Measurements from ENCODE around the gene CSNK2B.

GRCh38 chr6:31633447-31633846, 32.4 kb upstream of the CSNK2B start:
- no peak for TF ChIP-seq CTCF (IDR thresholded peaks at IDR 0.05; ENCODE audit: low read length)
- no peak for TF ChIP-seq EZH2 (IDR thresholded peaks at IDR 0.05; ENCODE audit: borderline replicate concordance, low read length)
